GM19452 (cell line): Measurements from ENCODE around the gene ACVRL1.

Experiments used
- ATAC-seq: cut with Tn5 transposase; IDR thresholded peaks from one replicate; pipeline ENCODE4 v1.9.1; 2021; ENCODE audit not compliant: unreplicated experiment

Gene ACVRL1

DNA sequence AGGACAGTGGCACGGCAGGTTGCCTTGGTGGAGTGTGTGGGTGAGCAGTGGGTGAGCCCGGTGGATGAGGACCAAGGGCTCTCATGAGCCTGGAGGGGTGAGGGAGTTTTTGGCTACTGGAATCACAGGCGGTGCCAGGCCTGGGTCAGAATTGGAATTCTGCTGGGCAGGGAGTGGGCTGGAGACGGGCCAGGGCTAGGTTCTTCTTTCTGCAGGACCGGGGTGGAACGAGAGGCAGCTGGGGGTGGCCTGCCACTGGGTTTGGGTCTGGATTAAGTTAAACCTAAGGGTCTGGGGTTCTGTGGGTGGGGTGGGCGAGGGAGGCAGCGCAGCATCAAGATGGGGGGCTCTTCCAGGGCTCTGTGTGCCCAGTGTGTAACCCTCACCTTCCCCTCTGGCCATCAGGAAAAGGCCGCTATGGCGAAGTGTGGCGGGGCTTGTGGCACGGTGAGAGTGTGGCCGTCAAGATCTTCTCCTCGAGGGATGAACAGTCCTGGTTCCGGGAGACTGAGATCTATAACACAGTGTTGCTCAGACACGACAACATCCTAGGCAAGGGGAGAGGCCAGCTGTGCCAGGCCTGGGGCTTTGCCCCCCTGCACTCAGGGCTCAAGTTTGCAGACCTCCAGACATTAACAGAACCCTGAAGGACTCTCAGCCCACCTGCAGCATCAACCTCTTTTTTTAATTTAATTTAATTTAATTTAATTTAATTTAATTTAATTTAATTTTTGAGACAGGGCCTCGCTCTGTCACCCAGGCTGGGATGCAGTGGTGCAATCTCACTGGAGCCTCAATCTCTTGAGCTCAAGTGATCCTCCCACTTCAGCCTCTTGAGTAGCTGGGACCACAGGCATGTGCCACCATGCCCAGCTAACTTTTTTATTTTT lies 7.0 kb downstream of the ACVRL1 start:
- no peak for ATAC-seq

GRCh38 chr12:51915003-51915625 lies 7.8 kb downstream of the ACVRL1 start:
- no peak for ATAC-seq

DNA sequence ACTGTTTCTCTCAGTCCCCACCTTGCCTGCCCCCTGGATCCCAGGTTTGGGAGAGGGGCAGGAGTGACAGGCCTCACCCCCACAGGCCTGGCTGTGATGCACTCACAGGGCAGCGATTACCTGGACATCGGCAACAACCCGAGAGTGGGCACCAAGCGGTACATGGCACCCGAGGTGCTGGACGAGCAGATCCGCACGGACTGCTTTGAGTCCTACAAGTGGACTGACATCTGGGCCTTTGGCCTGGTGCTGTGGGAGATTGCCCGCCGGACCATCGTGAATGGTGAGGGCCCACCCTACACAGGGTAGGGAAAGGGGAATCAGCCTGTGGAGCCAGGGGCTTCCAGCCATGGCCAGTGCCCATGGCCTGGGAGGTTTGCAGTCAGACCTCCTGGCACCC lies 8.6 kb downstream of the ACVRL1 start:
- ATAC-seq: no peak

GRCh38 chr12:51917041-51917590 lies 9.8 kb downstream of the ACVRL1 start:
- ATAC-seq: no peak

- no peak for ATAC-seq
Observed at GRCh38 chr12:51917746-51918453, 10.6 kb downstream of the ACVRL1 start.

- no peak for ATAC-seq
Observed at GRCh38 chr12:51920046-51920445, 12.7 kb downstream of the ACVRL1 start.

- no peak for ATAC-seq
Observed at GRCh38 chr12:51921017-51921725, 13.9 kb downstream of the ACVRL1 start.

DNA sequence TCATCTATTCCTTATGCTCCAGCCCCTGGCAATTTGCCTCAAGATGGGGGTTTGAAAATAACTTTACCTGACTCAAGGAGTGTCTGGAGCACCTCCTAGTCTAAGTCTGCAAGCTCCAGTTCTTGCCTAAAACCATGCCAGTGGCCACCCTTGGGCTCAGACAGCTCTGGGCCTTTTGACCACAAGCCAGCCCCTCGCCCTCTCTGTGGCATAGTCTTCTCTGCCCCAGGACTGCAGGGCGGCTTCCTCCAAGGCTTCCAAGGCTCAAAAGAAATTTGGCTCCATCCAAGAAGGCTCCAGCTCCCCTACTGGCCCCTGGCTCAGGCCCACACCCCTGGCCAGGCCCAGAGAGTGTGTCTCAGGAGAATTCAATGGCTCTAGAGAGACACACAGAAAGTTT lies 14.8 kb downstream of the ACVRL1 start:
- ATAC-seq: no peak

DNA sequence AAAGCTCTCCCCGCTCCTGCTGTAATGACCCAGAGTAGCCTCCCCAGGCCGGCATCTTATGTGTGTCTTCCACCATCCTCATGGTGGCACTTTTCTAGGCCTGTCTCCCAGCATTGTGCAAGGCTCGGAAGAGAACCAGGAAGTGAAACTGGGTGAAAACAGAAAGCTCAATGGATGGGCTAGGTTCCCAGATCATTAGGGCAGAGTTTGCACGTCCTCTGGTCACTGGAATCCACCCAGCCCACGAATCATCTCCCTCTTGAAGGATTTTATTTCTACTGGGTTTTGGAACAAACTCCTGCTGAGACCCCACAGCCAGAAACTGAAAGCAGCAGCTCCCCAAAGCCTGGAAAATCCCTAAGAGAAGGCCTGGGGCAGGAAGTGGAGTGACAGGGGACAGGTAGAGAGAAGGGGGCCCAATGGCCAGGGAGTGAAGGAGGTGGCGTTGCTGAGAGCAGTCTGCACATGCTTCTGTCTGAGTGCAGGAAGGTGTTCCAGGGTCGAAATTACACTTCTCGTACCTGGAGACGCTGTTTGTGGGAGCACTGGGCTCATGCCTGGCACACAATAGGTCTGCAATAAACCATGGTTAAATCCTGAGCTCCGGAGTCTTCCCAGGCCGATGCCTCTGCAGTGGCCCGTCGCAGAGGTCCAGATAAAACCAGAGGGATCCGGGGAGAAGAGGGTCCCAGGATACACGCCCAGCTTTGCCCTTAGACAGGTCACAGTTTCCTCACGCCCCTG lies 15.6 kb downstream of the ACVRL1 start:
- no peak for ATAC-seq

GRCh38 chr12:51923506-51924365 lies 16.4 kb downstream of the ACVRL1 start:
- ATAC-seq: no peak

DNA sequence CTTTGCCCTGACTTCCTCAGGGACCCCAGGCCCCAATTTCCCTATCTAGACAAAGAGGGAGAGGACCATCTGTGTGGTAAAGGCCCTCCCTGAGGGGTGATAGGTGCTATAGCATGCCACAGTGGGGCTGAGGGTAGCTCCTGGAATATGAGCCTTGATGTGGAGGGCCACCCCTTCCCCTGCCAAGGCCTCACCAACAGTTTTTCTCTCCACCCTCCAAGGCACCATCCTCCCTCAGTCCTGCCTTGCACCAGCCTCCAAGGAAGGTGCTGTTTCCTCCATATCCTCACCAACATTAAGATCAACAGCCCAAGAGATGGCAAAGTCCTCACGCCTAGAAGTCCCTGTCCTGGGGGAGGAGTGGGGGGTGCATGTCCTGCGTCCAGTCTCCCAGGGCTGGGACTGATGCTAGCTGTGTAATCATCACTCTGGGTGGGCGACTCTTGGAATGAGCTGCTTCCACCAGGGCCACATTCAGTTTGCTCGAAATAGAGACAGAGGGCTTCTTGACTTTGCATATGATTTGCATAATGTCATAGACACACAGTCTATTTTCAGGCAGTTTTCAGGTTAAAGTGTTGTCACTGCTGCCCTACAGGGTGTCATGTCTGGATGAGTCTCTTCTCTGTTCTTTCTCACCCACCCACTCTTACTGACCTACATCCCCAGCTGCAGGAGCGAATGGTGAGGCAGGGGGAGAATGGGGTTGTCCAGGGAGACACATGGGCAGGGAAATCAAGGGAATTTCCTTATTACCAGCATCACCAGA lies 17.4 kb downstream of the ACVRL1 start:
- no peak for ATAC-seq

DNA sequence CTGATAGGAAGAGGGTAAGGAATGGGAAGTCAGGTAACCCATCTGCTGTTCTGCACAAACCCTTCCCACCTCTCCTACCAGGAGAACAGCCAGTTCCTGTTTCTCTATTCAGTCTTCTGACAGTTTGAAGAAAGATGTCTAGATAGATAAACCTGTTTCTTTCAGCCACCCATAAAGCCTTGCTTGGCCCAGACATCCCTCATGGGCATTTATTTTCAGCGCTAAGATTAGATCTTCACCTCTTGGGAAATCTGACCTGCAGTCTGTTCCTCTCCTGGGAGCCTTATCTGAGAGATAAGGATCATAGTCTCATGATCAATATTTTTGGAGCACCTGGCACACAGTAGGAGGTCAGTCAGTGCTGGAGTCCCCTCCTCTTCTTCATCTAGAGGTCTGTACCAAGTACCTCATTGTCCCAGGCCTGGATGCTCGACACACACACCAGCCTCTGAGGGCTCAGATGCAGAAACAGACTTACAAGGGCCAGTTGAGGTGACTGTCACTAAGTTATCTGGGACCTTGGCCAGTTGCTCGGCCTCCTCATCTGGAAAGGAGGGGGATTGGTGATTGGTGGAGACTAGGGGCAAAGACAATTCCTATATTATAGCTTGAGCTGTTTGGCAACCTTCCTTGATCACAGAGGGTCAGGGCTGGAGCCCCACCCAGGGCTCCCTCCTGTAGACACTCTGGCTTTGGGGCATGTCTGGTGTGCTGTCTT lies 18.2 kb downstream of the ACVRL1 start:
- ATAC-seq: no peak

DNA sequence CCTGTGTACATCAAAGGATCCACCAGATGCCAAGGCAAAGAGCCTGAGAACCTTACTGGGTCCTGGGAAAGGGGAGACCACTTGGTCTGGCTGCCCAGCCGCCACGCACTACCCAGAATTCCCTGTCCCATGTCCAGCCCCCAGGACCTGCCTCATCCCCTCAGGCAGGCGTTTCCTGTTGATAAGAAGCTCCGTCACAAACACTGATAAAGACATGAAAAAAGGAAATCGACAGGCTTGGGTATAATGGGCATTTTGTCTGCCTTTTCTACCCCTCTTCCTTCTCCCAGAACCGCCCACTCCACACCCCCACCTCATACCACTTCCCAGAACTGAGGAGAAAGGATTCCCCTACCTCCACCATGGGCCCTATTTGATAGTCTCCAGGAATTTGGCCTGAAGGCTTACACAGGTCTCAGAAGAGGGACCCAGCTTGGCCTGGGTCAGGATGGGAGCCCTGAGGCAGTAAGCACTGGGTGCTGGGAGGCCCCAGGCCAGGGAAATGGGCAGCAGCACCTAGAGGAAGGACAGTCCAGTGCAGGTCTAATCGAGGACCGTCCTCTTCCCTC lies 18.8 kb downstream of the ACVRL1 start:
- ATAC-seq: no peak

- ATAC-seq: no peak
Observed at GRCh38 chr12:51926718-51927117, 19.4 kb downstream of the ACVRL1 start.

- ATAC-seq: no peak
Observed at GRCh38 chr12:51932218-51933076, 25.1 kb downstream of the ACVRL1 start.

DNA sequence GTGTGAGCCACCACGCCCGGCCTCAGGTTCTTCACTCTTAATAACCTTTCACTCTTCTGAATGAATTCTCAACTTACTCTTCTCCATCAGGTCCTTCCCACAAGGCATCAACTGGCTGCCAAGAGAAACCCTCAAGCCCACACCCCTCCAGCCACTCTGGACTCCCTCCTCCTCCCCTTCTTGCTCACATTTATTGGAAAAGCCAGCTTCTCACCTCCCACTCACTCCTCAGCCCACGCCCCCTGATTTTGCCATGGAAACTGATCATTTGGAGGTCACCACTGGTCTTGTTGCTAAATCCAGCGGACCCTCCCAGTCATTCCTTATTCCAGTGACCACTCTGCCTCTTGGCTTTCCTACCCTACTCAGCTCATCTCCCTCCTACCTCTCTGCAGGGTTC lies 26.8 kb downstream of the ACVRL1 start:
- ATAC-seq: no peak

DNA sequence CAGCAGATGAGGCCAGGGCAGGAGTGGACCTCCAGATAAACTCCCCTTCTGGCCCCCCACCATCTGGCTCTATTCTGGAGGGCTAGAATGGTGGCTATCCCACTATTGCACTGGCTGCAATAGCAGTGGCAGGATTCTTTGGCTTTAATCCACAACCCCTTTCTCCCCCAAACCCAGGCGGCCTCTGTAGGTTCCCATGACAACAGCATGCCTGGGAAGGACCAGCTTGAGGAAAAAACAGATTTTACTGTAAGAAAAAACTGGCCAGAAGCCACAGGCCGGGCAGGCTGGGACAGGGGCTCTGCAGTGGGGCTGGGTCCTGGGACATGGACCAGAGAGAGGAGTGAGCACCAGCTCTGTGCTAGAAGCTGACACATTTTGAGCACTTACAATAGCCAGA lies 30.6 kb downstream of the ACVRL1 start:
- no peak for ATAC-seq
